Endothelial cell of umbilical vein (primary cell): Measurements from ENCODE around the gene CENPB. TPM values are rescaled to one million over a fixed set of nuclear protein-coding genes. Genes with fewer than 3 reads are reported as not detected.

Experiments
- BruUV-seq: library from RNA; stranded (reverse); fragments of 400-500 nt; replicated peaks from 2 replicates; lab custom pipeline; 2021; lab: Mats Ljungman, UMichigan
- CTCF ChIA-PET: fragments of 300-600, 350-600 bp; sonication (Branson Sonifier 250); formaldehyde crosslinking; loops from one replicate; lab custom pipeline; 2021; ENCODE audit warnings: antibody characterized with exemption, inconsistent platforms; lab: Charles Lee
- POLR2A ChIA-PET: fragments of 300-600, 350-600 bp; sonication (Branson Sonifier 250); formaldehyde crosslinking; loops from one replicate; lab custom pipeline; 2021; ENCODE audit warnings: antibody characterized with exemption, inconsistent platforms; lab: Charles Lee
- DNase-seq: peaks from one replicate; pipeline ENCODE4 v3.0.0-alpha.2; 2011; ENCODE audit warnings: low read depth, low spot score
- FAIRE-seq: peaks from 2 replicates; lab custom pipeline; 2011; peaks lifted over from hg19 to GRCh38; lab: Jason Lieb, UNC
- H2AFZ ChIP-seq: 2 replicates; pipeline ENCODE4 v1.6.0; 2012; ENCODE audit warnings: low read depth, low read length, control low read depth, inconsistent platforms
- H3K27ac ChIP-seq: 2 replicates; pipeline ENCODE4 v1.5.1; 2011; ENCODE audit warnings: low read depth, mild to moderate bottlenecking, control low read depth, low read length, moderate library complexity; ENCODE audit not compliant: insufficient read depth
- H3K27me3 ChIP-seq, 2 experiments: 2 replicates each; pipeline versions ENCODE4 v1.6.0 to v1.6.1; 2011; ENCODE audit warnings: low read length in 2 of 2, mixed read lengths in 1 of 2; ENCODE audit not compliant: control insufficient read depth in 2 of 2, insufficient read depth in 2 of 2
- H3K36me3 ChIP-seq, 2 experiments: 2 replicates in 1 of 2; 3 replicates in 1 of 2; pipeline ENCODE4 v1.5.1; 2011; ENCODE audit warnings: low read length in 2 of 2, mild to moderate bottlenecking in 1 of 2, moderate library complexity in 1 of 2; ENCODE audit not compliant: control insufficient read depth in 2 of 2, insufficient read depth in 2 of 2; ENCODE audit errors: extremely low read depth in 1 of 2
- H3K4me1 ChIP-seq: 3 replicates; pipeline ENCODE4 v1.5.1; 2011; ENCODE audit warnings: mild to moderate bottlenecking, low read length; ENCODE audit not compliant: control insufficient read depth, insufficient read depth; ENCODE audit errors: extremely low read depth
- H3K4me2 ChIP-seq: 2 replicates; pipeline ENCODE4 v1.6.1; 2011; ENCODE audit warnings: low read length, control low read depth, mixed read lengths; ENCODE audit not compliant: insufficient read depth
- H3K4me3 ChIP-seq, 3 experiments: fragments of 200-600 bp in 1 of 3; sonication (generic), shearing (Covaris generic) in 1 of 3; replicated peaks in 1 of 3; 2 replicates each; pipeline ENCODE4 v1.5.1; 2011 to 2016; ENCODE audit warnings: control low read depth in 3 of 3, low read length in 3 of 3, mild to moderate bottlenecking in 2 of 3, inconsistent platforms in 1 of 3, low read depth in 1 of 3, moderate library complexity in 1 of 3; ENCODE audit not compliant: insufficient read depth in 1 of 3
- H3K79me2 ChIP-seq: 2 replicates; pipeline ENCODE4 v1.6.0; 2012; ENCODE audit warnings: low read length, inconsistent platforms; ENCODE audit not compliant: control insufficient read depth, insufficient read depth
- H3K9ac ChIP-seq: replicated peaks from 2 replicates; pipeline ENCODE3; 2011; ENCODE audit warnings: low read length, control low read depth; ENCODE audit not compliant: insufficient read depth; ENCODE audit errors: extremely low read depth
- H3K9me1 ChIP-seq: replicated peaks from 3 replicates; pipeline ENCODE4 v1.6.0; 2011; ENCODE audit warnings: mild to moderate bottlenecking, low read length; ENCODE audit not compliant: control insufficient read depth, insufficient read depth; ENCODE audit errors: extremely low read depth
- H3K9me3 ChIP-seq: replicated peaks from 2 replicates; pipeline ENCODE4 v1.5.1; 2012; ENCODE audit warnings: low read length, inconsistent platforms; ENCODE audit not compliant: control insufficient read depth, insufficient read depth
- H4K20me1 ChIP-seq: replicated peaks from 2 replicates; pipeline ENCODE3; 2011; ENCODE audit warnings: mild to moderate bottlenecking, low read length; ENCODE audit not compliant: control insufficient read depth, insufficient read depth; ENCODE audit errors: extremely low read depth
- EZH2 ChIP-seq: IDR thresholded peaks from 2 replicates; pipeline ENCODE4 v1.6.1; 2012; ENCODE audit warnings: borderline replicate concordance, low read depth, mild to moderate bottlenecking, moderate library complexity, low read length, inconsistent platforms; ENCODE audit not compliant: severe bottlenecking
- FOS ChIP-seq: IDR thresholded peaks from 2 replicates; pipeline ENCODE4 v1.6.1; 2011; ENCODE audit warnings: mild to moderate bottlenecking, low read length, moderate library complexity, borderline replicate concordance; ENCODE audit not compliant: insufficient read depth
- GATA2 ChIP-seq: IDR thresholded peaks from 2 replicates; pipeline ENCODE4 v1.7.0; 2011; ENCODE audit warnings: low read depth, mild to moderate bottlenecking, moderate library complexity, mixed read lengths, low read length; ENCODE audit not compliant: insufficient read length, insufficient read depth
- JUN ChIP-seq: IDR thresholded peaks from 2 replicates; pipeline ENCODE4 v1.6.1; 2011; ENCODE audit warnings: borderline replicate concordance, low read depth; ENCODE audit not compliant: insufficient read length, insufficient read depth
- MYC ChIP-seq: IDR thresholded peaks from one replicate; pipeline ENCODE4 v1.6.1; 2011; ENCODE audit warnings: mild to moderate bottlenecking, low read depth, low read length
- POLR2A ChIP-seq: IDR thresholded peaks from 2 replicates; pipeline ENCODE4 v1.6.1; 2012; ENCODE audit warnings: low read depth, mild to moderate bottlenecking, control low read depth, low read length
- POLR2AphosphoS5 ChIP-seq: IDR thresholded peaks from 2 replicates; pipeline ENCODE4 v1.6.1; 2012; ENCODE audit warnings: low read depth, mild to moderate bottlenecking, control low read depth, low read length, moderate library complexity; ENCODE audit not compliant: insufficient read depth
- dilution Hi-C: fragments of 300-500 bp; cut with MboI; formaldehyde crosslinking; loops from one replicate; pipeline ENCODE4 v1.15.0; 2019; ENCODE audit warnings: low sequenced_read_pairs; ENCODE audit not compliant: extremely low pct_ligation_motif_present
- intact Hi-C: fragments of 100-400 bp; cut with micrococcal nuclease; formaldehyde crosslinking; loops from one replicate; pipeline ENCODE4 v1.10.0; 2022
- polyA plus RNA-seq, 4 experiments: library from polyadenylated mRNA; depleted of rRNA in 3 of 4; stranded (reverse) in 3 of 4; unstranded in 1 of 4; fragments of >200 nt; gene quantifications; 2 replicates each; pipeline versions ENCODE4 v1.2.1 to v1.2.3, GENCODE V29; 2011 to 2012; ENCODE audit warnings: missing spikeins in 1 of 4
- total RNA-seq: library from RNA; stranded (reverse); gene quantifications from 2 replicates; pipeline ENCODE4 v1.2.3, GENCODE V29; 2021
- TF ChIP-seq, protein P1 (sequence below), 2 donors: IDR thresholded peaks; 1 replicate in 1 of 2; 2 replicates in 1 of 2; pipeline ENCODE4 v1.5.1; 2011; ENCODE audit warnings: low read length in 2 of 2, mild to moderate bottlenecking in 2 of 2, moderate library complexity in 2 of 2, control low read depth in 1 of 2, inconsistent platforms in 1 of 2, low read depth in 1 of 2; ENCODE audit not compliant: insufficient read depth in 1 of 2; ENCODE audit errors: extremely low read depth in 1 of 2
- TF ChIP-seq, protein P2 (sequence below): IDR thresholded peaks from 2 replicates; pipeline ENCODE4 v1.6.1; 2011; ENCODE audit not compliant: insufficient read depth, insufficient read length

CENPB gene
- total and polyA plus RNA-seq, 2 donors (not counting 3 experiments of a cell fraction or from before 2014, with no cell fraction given): 30.4 to 90.3 TPM

DNA sequence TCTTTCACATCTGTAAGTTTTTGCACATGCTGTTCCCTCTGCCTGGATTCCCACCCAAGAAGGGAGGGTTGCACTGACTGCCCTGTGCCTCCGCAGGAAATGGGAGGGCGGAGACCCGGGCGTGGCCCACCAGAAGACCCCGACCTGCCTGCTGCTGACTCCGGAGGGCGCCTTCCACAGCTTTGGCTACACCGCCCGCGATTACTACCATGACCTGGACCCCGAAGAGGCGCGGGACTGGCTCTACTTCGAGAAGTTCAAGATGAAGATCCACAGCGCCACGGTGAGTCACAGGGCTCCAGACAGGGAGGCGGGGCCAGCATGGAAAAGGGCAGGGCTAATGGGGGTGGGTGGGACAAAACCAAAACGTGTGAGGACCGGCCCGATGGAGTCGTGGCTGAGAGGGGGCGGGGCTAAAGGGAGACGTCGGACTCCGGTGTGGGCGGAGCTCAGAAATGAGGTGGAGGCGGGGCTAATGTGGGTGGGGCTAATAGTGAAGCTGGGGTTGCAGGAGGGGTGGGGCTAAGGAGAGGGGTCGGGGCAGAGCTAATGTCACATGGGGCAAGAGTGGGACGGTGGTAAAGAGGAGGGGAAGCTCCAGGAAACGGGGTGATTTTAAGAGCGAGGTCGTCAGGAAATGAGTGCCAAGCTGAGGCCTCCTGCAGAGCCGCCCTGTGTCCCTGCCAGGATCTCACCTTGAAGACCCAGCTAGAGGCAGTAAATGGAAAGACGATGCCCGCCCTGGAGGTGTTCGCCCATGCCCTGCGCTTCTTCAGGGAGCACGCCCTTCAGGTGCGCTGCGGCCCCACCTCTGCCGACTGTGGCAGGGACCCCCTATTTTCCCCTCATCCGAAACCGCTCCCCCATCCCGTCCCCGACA is 41.5 kb downstream of the CENPB start:
- no peak for TF ChIP-seq GATA2
- no peak for TF ChIP-seq MYC
- TF ChIP-seq POLR2A: no peak
- H2AFZ ChIP-seq: peak overlapping the region; percentile 59
- no peaks in the 10 kb centered on the region for H3K9me1 ChIP-seq
- H3K9me3 ChIP-seq: no peaks in the 10 kb centered on the region
- CTCF ChIA-PET: interaction anchor here (1.0 to 2.9 kb wide), 5 partner anchors 12 to 69 kb away, joined by 3 to 16 read pairs (median 5); partner anchors contain the start of gene ADISSP
- H3K4me1 ChIP-seq: no peaks in the 10 kb centered on the region
- H3K27me3 ChIP-seq: no peaks in the 10 kb centered on the region
- dilution Hi-C loops (no loop called here), intact Hi-C loops (no loop called here)
- no peak overlapping the region for H3K4me2 ChIP-seq
- no peaks in the 10 kb centered on the region for H3K79me2 ChIP-seq
- no peaks in the 10 kb centered on the region for H3K36me3 ChIP-seq
- H3K27ac ChIP-seq: no peak overlapping the region
- no peak overlapping the region for H3K4me3 ChIP-seq
- no TSS peak for BruUV-seq
- H4K20me1 ChIP-seq: no peaks in the 10 kb centered on the region
- H3K9ac ChIP-seq: no peak overlapping the region
- DNase-seq: peak; percentile 73
- POLR2A ChIA-PET: interaction anchor here (1.0 kb wide), 1 partner anchor 23 kb away, joined by 3 read pairs; the partner anchor contains the start of gene ADISSP
- FAIRE-seq: peak; percentile 77

DNA sequence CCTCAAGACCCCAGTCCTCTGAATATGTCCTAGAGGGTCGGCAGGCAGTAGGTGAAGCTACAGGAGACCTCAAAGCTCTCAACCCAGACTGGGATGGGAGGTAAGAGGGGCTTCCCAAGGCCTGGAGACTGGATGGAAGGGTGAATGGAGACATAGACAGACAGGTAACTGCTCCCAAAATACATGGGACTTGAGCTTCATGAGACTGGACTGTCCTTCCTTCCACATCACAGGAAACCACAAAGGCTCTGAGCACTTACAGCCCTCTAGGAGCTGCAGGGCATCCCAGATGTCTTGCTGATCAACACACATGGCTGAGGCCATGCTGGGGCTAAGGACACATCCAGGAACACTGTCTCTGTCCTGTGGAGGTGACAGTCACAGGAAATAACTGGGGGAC is 42.5 kb downstream of the CENPB start:
- no peak for DNase-seq
- dilution Hi-C loops (no loop called here), intact Hi-C loops (no loop called here)
- POLR2A ChIA-PET: no interaction called here
- no peaks in the 10 kb centered on the region for H3K36me3 ChIP-seq
- H2AFZ ChIP-seq: no peak overlapping the region
- H3K9me1 ChIP-seq: no peaks in the 10 kb centered on the region
- TF ChIP-seq EZH2 (no peak), POLR2AphosphoS5 (no peak), POLR2A (no peak), GATA2 (no peak), JUN (no peak), FOS (no peak), MYC (no peak)
- TF ChIP-seq, protein P1, sequence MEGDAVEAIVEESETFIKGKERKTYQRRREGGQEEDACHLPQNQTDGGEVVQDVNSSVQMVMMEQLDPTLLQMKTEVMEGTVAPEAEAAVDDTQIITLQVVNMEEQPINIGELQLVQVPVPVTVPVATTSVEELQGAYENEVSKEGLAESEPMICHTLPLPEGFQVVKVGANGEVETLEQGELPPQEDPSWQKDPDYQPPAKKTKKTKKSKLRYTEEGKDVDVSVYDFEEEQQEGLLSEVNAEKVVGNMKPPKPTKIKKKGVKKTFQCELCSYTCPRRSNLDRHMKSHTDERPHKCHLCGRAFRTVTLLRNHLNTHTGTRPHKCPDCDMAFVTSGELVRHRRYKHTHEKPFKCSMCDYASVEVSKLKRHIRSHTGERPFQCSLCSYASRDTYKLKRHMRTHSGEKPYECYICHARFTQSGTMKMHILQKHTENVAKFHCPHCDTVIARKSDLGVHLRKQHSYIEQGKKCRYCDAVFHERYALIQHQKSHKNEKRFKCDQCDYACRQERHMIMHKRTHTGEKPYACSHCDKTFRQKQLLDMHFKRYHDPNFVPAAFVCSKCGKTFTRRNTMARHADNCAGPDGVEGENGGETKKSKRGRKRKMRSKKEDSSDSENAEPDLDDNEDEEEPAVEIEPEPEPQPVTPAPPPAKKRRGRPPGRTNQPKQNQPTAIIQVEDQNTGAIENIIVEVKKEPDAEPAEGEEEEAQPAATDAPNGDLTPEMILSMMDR (IDR thresholded peaks at IDR 0.05; ENCODE audit: extremely low read depth in 1 of 2, insufficient read depth in 1 of 2, low read depth in 1 of 2, low read length in 2 of 2): no peak
- TF ChIP-seq, protein P2, sequence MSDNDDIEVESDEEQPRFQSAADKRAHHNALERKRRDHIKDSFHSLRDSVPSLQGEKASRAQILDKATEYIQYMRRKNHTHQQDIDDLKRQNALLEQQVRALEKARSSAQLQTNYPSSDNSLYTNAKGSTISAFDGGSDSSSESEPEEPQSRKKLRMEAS: no peak
- no TSS peak for BruUV-seq
- H3K27ac ChIP-seq: no peak overlapping the region
- FAIRE-seq: no peak
- H3K9me3 ChIP-seq: no peaks in the 10 kb centered on the region
- CTCF ChIA-PET: interaction anchor here (1.0 to 2.9 kb wide), 3 partner anchors 9 to 67 kb away, joined by 4 to 16 read pairs (median 7); no protein-coding TSS in a partner anchor
- peaks cover 9% of the 10 kb centered on the region for H3K4me1 ChIP-seq
- H3K9ac ChIP-seq: no peak overlapping the region
- H4K20me1 ChIP-seq: no peaks in the 10 kb centered on the region
- no peaks in the 10 kb centered on the region for H3K79me2 ChIP-seq
- H3K4me3 ChIP-seq: no peak overlapping the region
- no peaks in the 10 kb centered on the region for H3K27me3 ChIP-seq
- no peak overlapping the region for H3K4me2 ChIP-seq
